NCI-H460 (cell line): ENCODE results near the gene CDT1. TPM values are rescaled to one million over a fixed set of nuclear protein-coding genes. Genes with fewer than 3 reads are reported as not detected.
"Not testable (repeated sequence)": the region's sequence is repeated elsewhere in the genome, so short reads cannot be mapped to it uniquely, and the experiment has no call there.

Experiments used
- DNase-seq: peaks from one replicate; pipeline ENCODE4 v3.0.0-alpha.2; 2016; ENCODE audit warnings: low read depth; ENCODE audit errors: extremely low read depth
- total RNA-seq: library from RNA; depleted of rRNA; stranded (reverse); fragments of >200 nt; shearing (Covaris generic); gene quantifications from 2 replicates; pipeline ENCODE4 v1.2.3, GENCODE V29; 2014

CDT1 gene
- total RNA-seq, 1 experiment from 2014 or later: 12.5 TPM

GRCh38 chr16:88815901-88816589, 12.5 kb downstream of the CDT1 start:
- no peak for DNase-seq

DNA sequence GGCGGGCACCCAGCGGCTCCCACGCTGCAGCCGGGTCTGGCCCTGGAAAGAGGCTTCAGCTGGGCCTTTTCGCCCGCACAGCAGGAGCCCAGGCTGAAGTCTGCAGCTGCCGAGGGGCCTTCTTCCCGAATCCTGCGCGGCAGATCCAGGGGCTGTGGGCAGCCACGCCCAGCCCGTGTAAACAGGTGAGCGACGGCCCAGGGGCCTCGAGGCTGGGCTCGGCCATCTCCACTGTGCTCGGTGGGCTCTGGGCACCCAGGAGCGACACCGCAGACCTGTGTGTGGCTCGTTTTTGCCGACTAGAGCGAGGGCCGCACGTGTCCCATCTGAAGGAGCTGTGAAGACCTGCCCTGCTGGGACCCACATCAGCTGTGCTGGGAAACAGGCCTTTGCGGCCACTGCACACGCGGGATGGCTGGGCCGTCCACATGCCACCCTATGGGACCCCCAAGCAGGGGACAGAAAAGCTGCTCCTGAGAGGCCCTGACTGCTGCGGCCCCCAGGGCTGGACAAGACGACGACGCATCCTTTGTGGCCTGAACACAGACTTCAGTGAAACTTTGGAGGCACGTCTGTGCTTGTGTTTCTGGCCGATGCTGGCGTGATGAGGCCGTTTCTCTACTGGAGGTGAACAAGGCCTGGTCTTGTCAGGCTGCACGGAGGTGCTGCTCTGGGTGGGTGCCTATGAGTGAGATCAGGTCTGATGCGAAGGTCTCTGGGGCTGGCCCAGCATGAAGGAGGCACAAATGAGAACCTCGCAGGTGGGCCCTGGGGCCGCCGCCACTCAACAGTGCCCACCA, 13.3 kb downstream of the CDT1 start:
- DNase-seq: no peak

DNA sequence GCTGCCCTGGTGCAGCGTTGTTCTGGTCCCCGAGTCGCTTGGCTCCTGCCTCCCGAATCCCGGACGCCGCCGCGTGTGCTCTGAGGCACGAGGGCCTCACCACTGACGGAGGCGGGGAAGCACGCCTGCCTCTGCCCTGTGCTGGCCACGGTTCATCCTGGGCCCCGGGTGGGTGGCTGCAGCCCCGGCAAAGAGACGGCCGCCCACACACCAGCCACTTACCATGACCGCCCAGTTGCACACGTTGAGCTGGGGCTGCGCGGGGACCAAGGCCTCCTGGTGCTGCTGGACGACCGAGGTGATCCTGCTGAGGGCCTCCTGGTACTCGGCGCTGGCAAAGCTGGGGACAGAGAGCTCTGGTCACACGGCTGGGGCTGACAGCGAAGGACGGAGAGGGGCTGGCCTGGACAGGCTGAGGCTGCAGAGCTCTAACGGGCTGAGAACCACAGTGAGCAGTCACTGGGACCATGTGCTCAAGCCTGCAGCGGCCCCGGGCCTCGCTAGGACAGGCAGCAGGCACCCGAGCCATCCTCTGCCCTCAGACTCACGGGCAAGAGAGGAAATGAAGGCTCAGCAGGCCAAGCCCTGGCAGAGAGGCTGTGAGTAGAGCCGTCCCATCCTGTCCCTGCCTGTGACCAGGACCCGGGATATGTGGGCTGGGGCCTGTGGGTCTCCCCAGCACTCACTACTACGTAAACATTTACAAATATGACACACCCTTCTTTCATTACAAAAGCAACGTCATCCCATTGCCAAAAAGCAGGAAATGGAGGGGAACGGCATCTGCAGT, 14.4 kb downstream of the CDT1 start:
- DNase-seq: no peak

GRCh38 chr16:88818575-88818874, 14.9 kb downstream of the CDT1 start:
- DNase-seq: no peak

DNA sequence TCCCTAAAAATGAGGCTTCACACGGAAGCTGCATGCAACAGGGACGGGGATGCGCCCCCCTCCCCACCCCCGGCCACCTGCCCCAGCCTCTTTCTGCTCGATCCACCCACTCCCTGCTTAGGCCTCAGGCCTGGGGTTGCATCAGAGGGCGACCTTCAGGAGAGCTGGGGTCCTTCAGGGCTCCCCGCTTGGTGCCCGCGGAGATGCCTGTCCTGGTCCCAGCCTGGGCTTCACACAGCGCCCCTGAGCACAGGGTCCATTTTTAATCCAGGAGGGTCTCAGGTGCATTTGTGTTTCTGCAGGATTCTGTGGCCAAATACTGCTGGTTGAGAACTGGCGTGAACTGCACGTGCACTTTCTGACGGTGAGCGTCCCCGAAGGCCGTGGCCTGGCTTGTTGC, 15.5 kb downstream of the CDT1 start:
- DNase-seq: no peak

- no peak for DNase-seq
Measured at GRCh38 chr16:88820385-88821025, 16.9 kb downstream of the CDT1 start.

GRCh38 chr16:88821168-88821850, 17.7 kb downstream of the CDT1 start:
- no peak for DNase-seq

GRCh38 chr16:88822281-88823040, 18.9 kb downstream of the CDT1 start:
- no peak for DNase-seq

DNA sequence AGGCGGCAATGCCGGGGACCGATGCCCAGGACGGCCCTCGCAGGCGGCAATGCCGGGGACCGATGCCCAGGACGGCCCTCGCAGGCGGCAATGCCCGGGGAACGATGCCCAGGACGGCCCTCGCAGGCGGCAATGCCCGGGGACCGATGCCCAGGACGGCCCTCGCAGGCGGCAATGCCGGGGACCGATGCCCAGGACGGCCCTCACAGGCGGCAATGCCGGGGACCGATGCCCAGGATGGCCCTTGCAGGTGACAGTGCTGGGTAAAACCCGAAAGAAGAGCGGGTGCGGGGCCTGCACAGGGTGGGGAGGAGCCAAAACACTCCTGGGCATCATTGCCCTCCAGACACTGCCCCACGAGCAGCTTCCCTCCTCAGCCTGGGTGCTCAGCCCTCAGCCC, 20.1 kb downstream of the CDT1 start:
- not testable (repeated sequence) for DNase-seq

GRCh38 chr16:88824256-88825077, 20.9 kb downstream of the CDT1 start:
- DNase-seq: no peak

DNA sequence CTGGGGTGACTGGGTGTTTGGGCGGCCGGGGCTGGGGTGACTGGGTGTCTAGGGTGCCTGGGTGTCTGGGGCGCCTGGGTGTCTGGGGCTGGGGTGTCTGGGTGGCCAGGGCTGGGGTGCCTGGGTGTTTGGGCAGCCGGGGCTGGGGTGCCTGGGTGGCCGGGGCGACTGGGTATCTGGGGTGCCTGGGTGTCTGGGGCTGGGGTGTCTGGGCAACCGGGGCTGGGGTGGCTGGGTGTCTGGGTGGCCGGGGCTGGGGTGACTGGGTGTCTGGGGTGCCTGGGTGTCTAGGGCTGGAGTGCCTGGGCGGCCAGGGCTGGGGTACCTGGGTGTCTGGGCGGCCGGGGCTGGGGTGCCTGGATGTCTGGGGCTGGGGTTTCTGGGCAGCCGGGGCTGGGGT, 21.6 kb downstream of the CDT1 start:
- no peak for DNase-seq

GRCh38 chr16:88826070-88826840, 22.7 kb downstream of the CDT1 start:
- DNase-seq: no peak

DNA sequence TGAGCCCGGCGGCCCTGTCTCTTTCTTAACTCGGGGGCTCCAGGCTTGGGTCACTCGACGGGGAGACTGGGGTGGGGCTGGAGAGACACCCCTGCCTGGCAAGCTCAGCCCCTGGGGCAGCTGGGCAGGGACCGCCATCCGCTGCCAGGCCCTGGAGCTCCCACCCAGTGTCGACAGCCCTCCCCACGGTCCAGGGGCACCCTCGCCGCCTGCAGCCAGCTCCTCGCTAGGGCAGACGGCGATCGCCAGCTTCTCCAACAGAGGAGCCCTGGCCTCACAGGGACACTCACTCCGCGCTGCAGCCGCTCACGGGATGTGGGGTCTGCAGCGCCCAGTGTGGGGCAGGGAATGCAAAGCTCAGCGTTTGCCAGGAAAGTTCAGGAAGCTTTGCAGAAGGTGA, 24.1 kb downstream of the CDT1 start:
- no peak for DNase-seq

DNA sequence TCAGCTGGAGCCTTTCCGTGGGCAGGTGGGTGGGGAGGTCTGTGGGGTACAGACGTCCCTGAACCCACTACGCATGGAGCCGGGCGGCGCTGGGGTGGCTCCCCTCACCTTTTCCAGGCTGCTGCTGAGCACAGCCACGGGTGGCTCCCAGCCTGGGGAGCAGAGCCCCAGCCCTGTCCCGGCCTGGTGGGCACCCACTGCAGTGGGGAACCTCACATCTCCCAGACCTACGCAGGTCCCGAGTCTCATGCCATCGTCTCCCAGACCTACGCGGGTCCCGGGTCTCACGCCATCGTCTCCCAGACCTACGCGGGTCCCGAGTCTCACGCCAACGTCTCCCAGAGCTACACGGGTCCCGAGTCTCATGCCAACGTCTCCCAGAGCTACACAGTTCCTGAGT, 25.1 kb downstream of the CDT1 start:
- DNase-seq: no peak

- DNase-seq: no peak
Measured at GRCh38 chr16:88830258-88830657, 26.7 kb downstream of the CDT1 start.

- DNase-seq: no peak
Measured at GRCh38 chr16:88830783-88831182, 27.2 kb downstream of the CDT1 start.

DNA sequence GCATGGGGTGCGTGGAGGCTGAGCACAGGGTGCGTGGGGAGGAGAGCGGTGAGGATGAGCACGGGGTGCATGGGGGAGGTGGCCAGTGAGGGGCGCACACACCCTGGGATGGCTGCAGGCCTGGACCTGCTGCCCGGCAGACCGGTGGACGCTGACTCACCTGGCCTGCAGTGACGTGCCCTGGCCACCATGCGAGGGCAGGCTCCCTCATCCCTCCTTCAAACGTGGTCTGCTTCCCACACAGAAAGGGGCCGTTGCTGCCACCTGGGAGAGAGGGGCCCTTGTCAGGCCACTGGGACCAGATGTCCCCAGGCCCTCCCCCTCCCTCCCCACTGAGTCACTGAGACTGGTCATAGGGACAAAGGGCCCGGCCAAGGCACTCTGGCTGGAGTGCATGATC, 28.2 kb downstream of the CDT1 start:
- DNase-seq: no peak

DNA sequence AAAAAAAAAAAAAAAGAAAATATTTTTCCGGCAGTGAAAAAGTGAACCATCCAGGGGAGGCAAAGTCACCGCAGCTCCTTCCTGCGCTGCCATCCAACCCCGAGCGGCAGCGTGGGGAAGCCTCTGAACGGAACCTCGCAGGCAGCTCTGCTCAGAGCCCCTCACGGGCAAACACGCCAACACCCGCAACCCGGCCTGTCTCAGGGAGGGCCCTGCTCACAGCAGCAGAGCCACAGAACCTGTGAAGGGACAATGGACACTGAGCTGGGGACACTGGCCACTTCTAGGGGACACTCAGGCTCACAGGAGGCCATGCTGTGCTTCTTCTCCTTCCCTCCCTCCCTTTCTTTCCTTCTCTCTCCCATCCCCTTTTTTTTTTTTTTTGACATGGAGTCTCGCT, 29.5 kb downstream of the CDT1 start:
- no peak for DNase-seq
